Natural killer cell (primary cell): ENCODE results near the gene UPK1B. TPM values are rescaled to one million over a fixed set of nuclear protein-coding genes. Genes with fewer than 3 reads are reported as not detected.

Experiments used
- ATAC-seq, 3 donors: fragments of 150-1000 bp in 2 of 3; fragments of 200-7000 bp in 1 of 3; cut with Tn5 transposase; 1 replicate in 1 of 3; 2 replicates in 2 of 3; pipeline ENCODE4 v1.10.0; 2021; ENCODE audit warnings: mild to moderate bottlenecking in 2 of 3, moderate library complexity in 2 of 3
- DNase-seq, 2 donors: peaks; one replicate each; pipeline versions ENCODE4 v3.0.0 to v3.0.0-alpha.2; 2013 to 2021; ENCODE audit warnings: mixed read lengths in 1 of 2
- H3K27ac ChIP-seq: one replicate; pipeline ENCODE4 v1.5.1; 2013; ENCODE audit warnings: mild to moderate bottlenecking, low read length
- H3K27me3 ChIP-seq: one replicate; pipeline ENCODE4 v1.6.1; 2013; ENCODE audit warnings: low read length; ENCODE audit not compliant: control insufficient read depth, insufficient read depth
- H3K36me3 ChIP-seq: one replicate; pipeline ENCODE4 v1.6.1; 2013; ENCODE audit warnings: low read length; ENCODE audit not compliant: control insufficient read depth, insufficient read depth
- H3K4me1 ChIP-seq: one replicate; pipeline ENCODE4 v1.6.1; 2013; ENCODE audit warnings: low read length; ENCODE audit not compliant: control insufficient read depth, insufficient read depth
- H3K4me3 ChIP-seq: one replicate; pipeline ENCODE4 v1.5.1; 2013; ENCODE audit warnings: low read length
- H3K9me3 ChIP-seq: one replicate; pipeline ENCODE4 v1.6.1; 2013; ENCODE audit warnings: low read length; ENCODE audit not compliant: control insufficient read depth, insufficient read depth
- H3K27ac Mint-ChIP-seq, 2 donors: one replicate each; pipeline ENCODE4 v1.8.0; 2022; ENCODE audit warnings: mild to moderate bottlenecking in 2 of 2, mixed read lengths in 2 of 2, moderate library complexity in 1 of 2
- H3K27me3 Mint-ChIP-seq, 2 donors: one replicate each; pipeline ENCODE4 v1.8.0; 2022; ENCODE audit warnings: low read depth in 2 of 2, mixed read lengths in 2 of 2
- H3K36me3 Mint-ChIP-seq: one replicate; pipeline ENCODE4 v1.8.0; 2022; ENCODE audit warnings: mixed read lengths
- H3K4me1 Mint-ChIP-seq, 2 donors: one replicate each; pipeline ENCODE4 v1.8.0; 2022; ENCODE audit warnings: mixed read lengths in 2 of 2
- H3K4me3 Mint-ChIP-seq: one replicate; pipeline ENCODE4 v1.8.0; 2022; ENCODE audit warnings: mild to moderate bottlenecking, moderate library complexity, mixed read lengths
- H3K9me3 Mint-ChIP-seq, 2 donors: one replicate each; pipeline ENCODE4 v1.8.0; 2022; ENCODE audit warnings: mixed read lengths in 2 of 2
- CTCF ChIP-seq: fragments of 200-600 bp; IDR thresholded peaks from one replicate; pipeline ENCODE4 v1.8.0; 2022; ENCODE audit warnings: antibody characterized with exemption
- WGBS: methylation state at CpG from one replicate; pipeline ENCODE4 v1.1.7; 2013; ENCODE audit warnings: missing lambda C conversion rate; ENCODE audit not compliant: insufficient coverage; 5-methylcytosine and 5-hydroxymethylcytosine counted together
- intact Hi-C: fragments of 100-400 bp; cut with micrococcal nuclease; formaldehyde crosslinking; loops from one replicate; pipeline ENCODE4 v1.14.2; 2022
- total RNA-seq, 4 donors: library from RNA; stranded (reverse); fragments of 120-200 nt in 1 of 4; gene quantifications; one replicate each; pipeline versions ENCODE4 v1.2.3 to v1.2.4, GENCODE V29; 2013 to 2022

Gene UPK1B
- total RNA-seq, 3 donors from 2014 or later (not counting 1 experiment from before 2014, with no cell fraction given): not detected

GRCh38 chr3:119195911-119196310 lies 22.5 kb downstream of the UPK1B start:
- Mint-ChIP-seq H3K27ac (no peak overlapping the region), H3K27me3 (no peaks in the 10 kb centered on the region), H3K36me3 (no peaks in the 10 kb centered on the region), H3K9me3 (no peaks in the 10 kb centered on the region), H3K4me3 (no peak overlapping the region), H3K4me1 (no peaks in the 10 kb centered on the region)
- WGBS: 94% methylated on average over 1 of the region's 1 CpG
- Histone ChIP-seq H3K27ac (no peak overlapping the region), H3K27me3 (no peaks in the 10 kb centered on the region), H3K4me3 (no peak overlapping the region), H3K36me3 (no peaks in the 10 kb centered on the region), H3K9me3 (no peaks in the 10 kb centered on the region), H3K4me1 (no peaks in the 10 kb centered on the region)
- DNase-seq (no peak), ATAC-seq (no peak)
- no peak for TF ChIP-seq CTCF
- intact Hi-C loops: no loop called here

DNA sequence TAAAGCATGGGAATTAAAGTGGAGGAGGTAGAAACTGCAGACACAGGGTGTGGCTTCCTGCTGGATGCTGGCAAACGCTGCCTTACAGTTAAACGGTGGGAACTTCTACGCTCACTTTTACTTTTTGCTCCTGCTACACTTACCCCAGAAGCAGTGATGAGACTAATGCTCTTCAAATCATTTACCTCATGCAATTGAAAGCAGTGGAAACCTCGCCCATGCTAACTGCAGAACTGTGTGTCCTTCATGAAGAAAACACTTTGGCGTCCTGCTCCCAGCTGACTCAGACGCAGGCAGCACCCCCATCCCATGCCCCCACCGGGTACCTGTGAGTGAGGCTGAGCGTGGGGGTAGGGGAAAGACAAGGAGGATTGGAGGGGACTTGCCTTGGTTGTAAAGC lies 31.8 kb downstream of the UPK1B start:
- Mint-ChIP-seq H3K9me3 (no peaks in the 10 kb centered on the region), H3K4me3 (no peak overlapping the region), H3K27ac (peak overlapping the region; percentile 24 to 46), H3K27me3 (no peaks in the 10 kb centered on the region), H3K4me1 (peaks cover 25 to 32% of the 10 kb centered on the region in 2 donors), H3K36me3 (peaks cover 16% of the 10 kb centered on the region)
- 82% methylated on average over 7 of the region's 8 CpGs for WGBS
- DNase-seq (no peak), ATAC-seq (no peak)
- Histone ChIP-seq H3K4me1 (peaks cover 8% of the 10 kb centered on the region), H3K4me3 (no peak overlapping the region), H3K27ac (no peak overlapping the region), H3K36me3 (peaks cover 11% of the 10 kb centered on the region), H3K9me3 (no peaks in the 10 kb centered on the region), H3K27me3 (no peaks in the 10 kb centered on the region)
- intact Hi-C loops: no loop called here
- no peak for TF ChIP-seq CTCF

GRCh38 chr3:119205685-119206084 lies 32.3 kb downstream of the UPK1B start:
- H3K27ac ChIP-seq: no peak overlapping the region
- H3K4me3 ChIP-seq: no peak overlapping the region
- intact Hi-C loops: no loop called here
- H3K9me3 ChIP-seq: no peaks in the 10 kb centered on the region
- no peaks in the 10 kb centered on the region for H3K27me3 ChIP-seq
- DNase-seq (no peak), ATAC-seq (no peak)
- H3K4me1 ChIP-seq: peaks cover 8% of the 10 kb centered on the region
- H3K27ac Mint-ChIP-seq: peak overlapping the region in 1 of 2 donors; percentile 46
- peaks cover 25 to 32% of the 10 kb centered on the region in 2 donors for H3K4me1 Mint-ChIP-seq
- TF ChIP-seq CTCF: no peak
- no peaks in the 10 kb centered on the region for H3K9me3 Mint-ChIP-seq
- WGBS: 94% methylated on average over 4 of the region's 5 CpGs
- H3K27me3 Mint-ChIP-seq: no peaks in the 10 kb centered on the region
- H3K4me3 Mint-ChIP-seq: no peak overlapping the region
- peaks cover 16% of the 10 kb centered on the region for H3K36me3 Mint-ChIP-seq
- peaks cover 15% of the 10 kb centered on the region for H3K36me3 ChIP-seq
